ENCODE results near the gene MSRB1.

Gene MSRB1

DNA sequence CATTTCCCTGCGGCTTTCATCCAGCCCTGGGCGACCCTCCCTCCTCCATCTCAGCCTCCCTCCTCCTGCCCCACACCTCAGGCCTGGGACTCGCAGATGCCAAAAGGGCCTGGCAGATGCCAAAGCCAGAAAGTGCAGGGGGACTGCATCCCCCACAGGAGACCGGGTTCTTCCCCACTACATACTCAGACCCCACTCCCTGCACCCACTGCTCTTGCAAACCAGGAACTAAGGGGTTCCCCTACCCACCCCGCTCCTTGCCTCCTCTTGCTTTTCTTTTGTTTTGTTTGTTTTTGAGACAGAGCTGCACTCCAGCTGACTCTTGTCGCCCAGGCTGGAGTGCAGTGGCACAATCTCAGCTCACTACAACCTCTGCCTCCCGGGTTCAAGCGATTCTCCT lies 28.0 kb downstream of the MSRB1 start:
- Mint-ChIP-seq H3K4me3 (no peak overlapping the region), H3K4me1 (no peaks in the 10 kb centered on the region), H3K9me3 (no peaks in the 10 kb centered on the region), H3K27me3 (peaks cover 21% of the 10 kb centered on the region), H3K36me3 (no peaks in the 10 kb centered on the region), H3K27ac (no peak overlapping the region)
- ATAC-seq (ENCODE audit: low read depth) (no peak), DNase-seq (ENCODE audit: low spot score in 2 of 2) (no peak)

DNA sequence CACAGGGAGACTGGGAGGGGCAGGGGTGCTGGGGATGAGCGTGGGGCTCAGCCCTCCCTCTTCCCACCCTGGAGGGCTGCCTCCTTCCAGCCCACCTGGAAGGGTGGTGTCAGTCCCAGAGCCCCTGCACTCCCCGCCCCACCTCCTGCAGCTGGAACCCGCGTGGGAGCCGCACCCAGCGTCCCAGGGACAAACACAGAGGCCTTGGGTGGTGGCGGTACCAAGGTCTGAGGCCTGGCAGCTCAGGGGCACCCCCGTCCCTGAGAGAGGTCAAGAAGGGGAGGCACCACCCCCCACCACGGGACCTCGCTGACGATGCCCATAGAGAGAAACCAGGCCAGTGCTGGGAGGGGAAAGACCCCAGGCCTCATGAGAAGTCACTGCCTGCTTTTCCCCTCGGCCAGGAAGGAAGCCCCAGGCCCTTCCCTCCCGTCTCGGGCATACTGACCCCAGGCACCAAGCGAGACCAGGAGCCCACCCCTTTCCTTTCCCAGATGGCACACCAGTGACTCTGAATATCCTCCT lies 28.9 kb downstream of the MSRB1 start:
- DNase-seq (ENCODE audit: low spot score in 2 of 2) (no peak), ATAC-seq (ENCODE audit: low read depth) (no peak)
- H3K27me3 Mint-ChIP-seq, result peaks cover 21% of the 10 kb centered on the region

DNA sequence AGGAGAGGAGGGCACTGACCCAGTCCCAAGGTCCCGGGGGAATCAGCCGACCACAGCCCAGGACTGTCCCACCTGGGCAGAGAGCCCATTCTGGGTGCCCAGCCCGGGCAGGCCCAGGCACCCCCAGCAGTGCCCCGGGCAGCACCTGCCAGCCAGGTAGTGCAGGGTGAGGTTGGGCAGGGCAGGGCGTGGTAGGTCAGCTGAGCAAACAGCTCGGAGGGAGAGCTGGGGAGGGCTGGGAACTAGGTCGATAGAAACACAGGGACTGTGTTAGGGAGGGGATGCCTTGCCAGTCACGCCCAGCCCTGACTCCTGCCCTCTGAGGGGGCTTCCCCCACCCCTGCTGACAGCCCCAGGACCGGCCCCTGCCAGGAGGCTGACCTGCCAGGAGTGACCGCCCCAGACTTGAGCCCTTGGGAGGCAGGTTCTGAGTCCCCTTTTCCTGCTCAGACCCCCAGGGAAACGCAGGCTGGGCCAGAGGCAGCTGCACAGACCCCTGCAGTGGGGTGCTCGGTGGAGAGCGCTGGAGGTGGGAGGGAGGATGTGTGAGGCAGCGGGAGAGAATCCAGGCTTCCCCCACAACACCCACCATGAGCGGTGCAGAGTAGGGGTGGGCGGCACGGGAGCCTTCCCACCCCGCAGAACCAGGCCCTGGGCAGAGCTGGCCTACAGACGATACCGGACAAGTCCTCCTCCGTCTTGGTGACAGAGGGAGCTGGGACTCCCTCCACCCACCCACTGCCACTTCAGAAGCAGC lies 29.5 kb downstream of the MSRB1 start:
- no peak overlapping the region for H3K4me3 Mint-ChIP-seq
- DNase-seq (ENCODE audit: low spot score in 2 of 2) (no peak), ATAC-seq (ENCODE audit: low read depth) (no peak)
- H3K27me3 Mint-ChIP-seq, result peaks cover 25% of the 10 kb centered on the region
- H3K4me1 Mint-ChIP-seq, result no peaks in the 10 kb centered on the region
- H3K27ac Mint-ChIP-seq, result no peak overlapping the region
- H3K9me3 Mint-ChIP-seq, result no peaks in the 10 kb centered on the region
- H3K36me3 Mint-ChIP-seq, result no peaks in the 10 kb centered on the region

More for the DNA sequence above, 28.9 kb downstream of the MSRB1 start:
- no peak overlapping the region for H3K4me3 Mint-ChIP-seq
- no peak overlapping the region for H3K27ac Mint-ChIP-seq
- H3K36me3 Mint-ChIP-seq, result no peaks in the 10 kb centered on the region
- no peaks in the 10 kb centered on the region for H3K4me1 Mint-ChIP-seq
- H3K9me3 Mint-ChIP-seq, result no peaks in the 10 kb centered on the region

DNA sequence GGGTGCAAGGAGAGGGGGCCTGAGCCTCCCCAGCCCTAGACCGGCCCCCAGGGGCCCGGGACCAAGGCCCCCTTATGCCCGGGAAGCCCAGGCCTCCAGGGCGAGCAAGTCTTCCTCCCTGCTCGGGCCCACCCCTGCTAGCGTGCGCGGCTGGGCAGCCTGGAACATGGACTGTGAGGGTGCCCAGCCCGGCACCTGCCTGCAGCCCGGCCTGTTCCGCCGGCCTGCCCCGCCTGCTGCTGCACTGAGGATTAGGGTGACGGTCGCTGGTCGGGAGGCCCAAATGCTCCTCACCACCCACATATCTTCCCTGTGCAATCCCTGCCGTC lies 30.8 kb downstream of the MSRB1 start:
- H3K36me3 Mint-ChIP-seq, result no peaks in the 10 kb centered on the region
- H3K27me3 Mint-ChIP-seq, result peaks cover 27% of the 10 kb centered on the region
- no peak for DNase-seq (ENCODE audit: low spot score in 2 of 2)
- H3K4me3 Mint-ChIP-seq, result no peak overlapping the region
- H3K9me3 Mint-ChIP-seq, result no peaks in the 10 kb centered on the region
- no peaks in the 10 kb centered on the region for H3K4me1 Mint-ChIP-seq
- H3K27ac Mint-ChIP-seq, result no peak overlapping the region
- ATAC-seq (ENCODE audit: low read depth), result no peak

DNA sequence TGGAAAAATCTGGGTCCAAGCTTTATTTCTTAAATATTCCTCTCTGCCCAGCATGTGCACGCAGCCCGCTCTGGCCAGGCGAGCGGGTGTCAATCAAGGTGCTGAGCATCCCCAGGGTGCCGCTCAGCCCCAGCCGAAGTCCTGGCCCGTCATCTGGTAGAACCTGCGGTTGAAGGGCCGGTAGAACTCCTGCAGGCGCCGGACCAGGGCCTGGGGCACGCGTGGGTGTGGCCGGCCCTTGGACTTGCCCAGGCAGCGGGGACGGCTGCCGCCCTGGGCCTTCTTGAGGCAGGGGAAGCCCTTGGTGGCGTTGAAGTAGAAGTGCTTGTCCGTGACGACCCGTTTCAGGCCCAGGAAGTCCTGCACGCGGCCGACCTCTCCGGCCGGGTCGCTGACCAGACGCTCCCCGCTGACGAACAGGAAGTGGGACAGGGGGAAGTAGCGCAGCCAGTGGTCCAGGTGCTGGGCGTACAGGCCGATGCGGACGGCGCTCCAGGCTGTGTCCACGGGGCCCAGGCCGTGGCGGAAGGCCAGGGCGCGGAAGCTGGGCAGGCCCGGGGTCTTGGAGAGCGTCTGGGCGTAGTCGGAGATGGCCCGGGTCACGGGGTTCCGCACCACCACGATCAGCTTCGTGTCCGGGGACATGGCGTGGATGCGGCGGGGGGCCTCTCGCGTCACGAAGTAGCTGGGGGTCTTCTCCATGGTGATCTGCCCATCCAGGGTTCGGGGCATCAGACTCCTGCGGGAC lies 31.4 kb downstream of the MSRB1 start:
- H3K36me3 Mint-ChIP-seq, result no peaks in the 10 kb centered on the region
- no peaks in the 10 kb centered on the region for H3K4me1 Mint-ChIP-seq
- peaks cover 22% of the 10 kb centered on the region for H3K27me3 Mint-ChIP-seq
- no peak for DNase-seq (ENCODE audit: low spot score in 2 of 2)
- H3K4me3 Mint-ChIP-seq, result no peak overlapping the region
- H3K27ac Mint-ChIP-seq, result no peak overlapping the region
- no peak for ATAC-seq (ENCODE audit: low read depth)
- no peaks in the 10 kb centered on the region for H3K9me3 Mint-ChIP-seq

DNA sequence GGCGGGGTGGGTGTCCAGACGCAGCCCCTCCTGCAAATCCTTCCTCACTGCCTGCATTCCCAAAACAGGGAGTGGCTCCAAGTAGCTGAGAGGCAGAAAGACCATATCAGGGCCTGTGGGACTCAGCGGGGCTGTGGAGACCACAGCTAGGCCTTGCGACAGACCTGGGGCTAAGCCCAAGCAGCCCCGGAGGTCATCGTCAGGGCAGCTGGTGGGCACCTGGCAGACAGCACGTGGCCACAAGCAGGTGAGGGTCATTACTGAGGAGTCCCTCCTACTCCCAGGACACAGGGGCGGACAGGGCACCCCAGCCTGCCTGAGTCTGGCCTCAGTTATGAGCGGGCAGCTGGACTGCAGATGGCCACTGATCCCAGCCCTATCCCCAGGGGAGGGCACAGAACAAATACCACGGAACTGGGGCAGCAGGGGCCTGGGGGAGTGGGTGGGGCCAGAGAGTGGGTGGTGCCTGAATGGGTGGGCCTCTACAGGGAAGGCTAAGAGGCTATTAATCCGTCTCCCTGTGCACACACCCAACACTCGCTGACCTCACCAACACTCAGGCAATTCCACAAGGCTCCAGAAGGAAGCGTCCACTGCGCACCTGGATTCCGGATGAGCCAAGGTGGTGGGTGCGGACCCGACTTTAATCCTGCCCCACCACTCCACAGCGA lies 33.3 kb downstream of the MSRB1 start:
- DNase-seq (ENCODE audit: low spot score in 2 of 2) (peak in 1 of 2 donors; percentile 9), ATAC-seq (ENCODE audit: low read depth) (no peak)
- Mint-ChIP-seq H3K27me3 (peaks cover 11% of the 10 kb centered on the region), H3K9me3 (no peaks in the 10 kb centered on the region), H3K4me1 (no peaks in the 10 kb centered on the region), H3K4me3 (no peak overlapping the region), H3K36me3 (no peaks in the 10 kb centered on the region), H3K27ac (no peak overlapping the region)

DNA sequence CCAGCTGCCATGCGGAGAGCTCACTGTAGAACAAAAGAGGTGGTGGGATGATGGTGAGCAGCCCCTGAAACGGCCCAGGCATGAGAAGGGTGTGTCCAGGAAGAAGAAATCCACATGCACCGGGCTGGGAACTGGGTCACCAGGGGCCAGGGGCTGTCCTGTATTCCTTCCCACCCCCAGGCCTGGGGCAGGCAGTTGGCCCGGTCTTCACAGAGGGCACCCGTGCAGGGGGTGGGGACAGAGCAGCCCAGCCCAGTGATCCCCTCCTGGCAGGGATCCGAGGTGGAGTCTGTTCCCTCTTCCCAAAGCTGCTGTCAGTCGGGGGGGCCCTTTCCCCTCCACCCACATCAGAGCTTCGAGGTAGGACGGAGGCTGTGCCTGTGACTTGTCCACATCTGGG lies 34.0 kb downstream of the MSRB1 start:
- Mint-ChIP-seq H3K9me3 (no peaks in the 10 kb centered on the region), H3K36me3 (no peaks in the 10 kb centered on the region), H3K27ac (no peak overlapping the region), H3K27me3 (peaks cover 9% of the 10 kb centered on the region), H3K4me1 (no peaks in the 10 kb centered on the region), H3K4me3 (no peak overlapping the region)
- ATAC-seq (ENCODE audit: low read depth), result no peak
- DNase-seq (ENCODE audit: low spot score in 2 of 2), result no peak

DNA sequence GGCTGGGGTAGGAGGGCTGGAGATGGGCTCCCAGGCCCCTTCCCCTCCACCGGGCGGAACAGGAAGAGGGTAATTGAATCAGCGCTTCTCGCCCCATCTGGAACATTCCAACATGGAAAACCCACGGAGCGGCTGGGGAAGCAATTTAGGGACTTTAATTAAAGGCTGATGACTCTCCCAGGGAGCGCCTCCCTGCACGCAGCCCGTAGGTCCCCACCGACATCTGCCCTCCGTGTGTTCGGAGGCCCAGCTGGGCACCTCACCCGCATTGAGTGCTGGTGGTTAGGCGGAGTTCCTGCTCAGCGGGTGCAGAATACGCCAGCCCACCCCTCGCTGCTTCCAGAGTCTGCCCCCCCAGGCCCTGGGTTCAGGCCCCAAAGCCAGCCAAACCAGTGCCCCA lies 34.8 kb downstream of the MSRB1 start:
- Mint-ChIP-seq H3K9me3 (no peaks in the 10 kb centered on the region), H3K4me1 (no peaks in the 10 kb centered on the region), H3K4me3 (no peak overlapping the region), H3K27ac (no peak overlapping the region), H3K27me3 (peaks cover 9% of the 10 kb centered on the region), H3K36me3 (no peaks in the 10 kb centered on the region)
- DNase-seq (ENCODE audit: low spot score in 2 of 2) (peak in 1 of 2 donors; percentile 8), ATAC-seq (ENCODE audit: low read depth) (no peak)

DNA sequence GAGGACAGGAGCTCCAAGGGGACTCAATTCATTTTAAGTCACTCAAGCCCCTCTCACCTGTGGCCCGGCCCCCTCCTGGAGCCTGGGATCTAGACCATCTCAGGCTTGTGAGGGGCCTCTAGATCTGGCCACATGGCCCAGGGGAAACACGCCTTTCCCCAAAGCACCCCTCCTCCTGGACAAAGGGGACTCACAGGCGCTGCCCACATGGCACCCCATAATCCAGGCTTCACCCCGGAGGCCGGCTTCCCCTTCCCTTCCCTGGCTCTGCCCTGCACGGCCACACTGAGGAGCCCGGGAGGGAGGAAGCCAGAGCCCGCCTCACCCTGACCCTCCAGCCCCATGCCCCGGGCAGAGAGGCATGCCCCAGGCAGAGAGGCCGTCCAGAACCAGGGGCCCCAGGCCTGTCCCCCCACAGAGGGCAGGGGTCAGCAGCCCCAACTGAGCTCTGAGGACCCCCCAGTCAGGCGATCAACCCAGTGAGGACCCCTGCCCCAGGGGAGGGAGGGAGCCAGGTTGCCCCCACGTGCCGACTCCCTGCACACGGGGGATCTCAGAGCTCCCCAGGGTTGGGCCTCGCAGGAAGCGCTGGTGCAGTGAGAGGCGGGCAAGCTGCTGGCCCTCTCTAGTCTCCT lies 35.7 kb downstream of the MSRB1 start:
- H3K36me3 Mint-ChIP-seq, result no peaks in the 10 kb centered on the region
- DNase-seq (ENCODE audit: low spot score in 2 of 2), result no peak
- H3K4me3 Mint-ChIP-seq, result no peak overlapping the region
- H3K9me3 Mint-ChIP-seq, result no peaks in the 10 kb centered on the region
- H3K4me1 Mint-ChIP-seq, result no peaks in the 10 kb centered on the region
- H3K27ac Mint-ChIP-seq, result no peak overlapping the region
- peaks cover 11% of the 10 kb centered on the region for H3K27me3 Mint-ChIP-seq
- ATAC-seq (ENCODE audit: low read depth), result no peak

DNA sequence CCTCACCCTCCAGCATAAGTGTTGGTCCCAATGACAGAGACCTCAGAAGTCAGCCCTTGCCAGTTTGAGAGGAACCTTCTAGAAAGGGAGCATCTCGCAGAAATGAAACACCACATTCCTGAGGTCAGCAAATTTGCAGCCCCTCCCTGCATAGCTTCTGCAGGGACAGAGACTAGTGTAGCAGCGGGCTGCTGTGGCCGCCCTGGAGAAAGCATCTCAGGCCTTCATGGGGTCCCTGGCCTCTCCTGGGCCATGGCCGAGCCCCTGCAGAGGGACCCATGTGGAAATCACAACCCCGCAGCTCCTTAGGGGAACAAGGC lies 36.2 kb downstream of the MSRB1 start:
- peaks cover 11% of the 10 kb centered on the region for H3K27me3 Mint-ChIP-seq
- no peaks in the 10 kb centered on the region for H3K9me3 Mint-ChIP-seq
- H3K27ac Mint-ChIP-seq, result no peak overlapping the region
- ATAC-seq (ENCODE audit: low read depth) (no peak), DNase-seq (ENCODE audit: low spot score in 2 of 2) (peak in 1 of 2 donors; percentile 9)
- no peak overlapping the region for H3K4me3 Mint-ChIP-seq
- no peaks in the 10 kb centered on the region for H3K4me1 Mint-ChIP-seq
- H3K36me3 Mint-ChIP-seq, result no peaks in the 10 kb centered on the region

DNA sequence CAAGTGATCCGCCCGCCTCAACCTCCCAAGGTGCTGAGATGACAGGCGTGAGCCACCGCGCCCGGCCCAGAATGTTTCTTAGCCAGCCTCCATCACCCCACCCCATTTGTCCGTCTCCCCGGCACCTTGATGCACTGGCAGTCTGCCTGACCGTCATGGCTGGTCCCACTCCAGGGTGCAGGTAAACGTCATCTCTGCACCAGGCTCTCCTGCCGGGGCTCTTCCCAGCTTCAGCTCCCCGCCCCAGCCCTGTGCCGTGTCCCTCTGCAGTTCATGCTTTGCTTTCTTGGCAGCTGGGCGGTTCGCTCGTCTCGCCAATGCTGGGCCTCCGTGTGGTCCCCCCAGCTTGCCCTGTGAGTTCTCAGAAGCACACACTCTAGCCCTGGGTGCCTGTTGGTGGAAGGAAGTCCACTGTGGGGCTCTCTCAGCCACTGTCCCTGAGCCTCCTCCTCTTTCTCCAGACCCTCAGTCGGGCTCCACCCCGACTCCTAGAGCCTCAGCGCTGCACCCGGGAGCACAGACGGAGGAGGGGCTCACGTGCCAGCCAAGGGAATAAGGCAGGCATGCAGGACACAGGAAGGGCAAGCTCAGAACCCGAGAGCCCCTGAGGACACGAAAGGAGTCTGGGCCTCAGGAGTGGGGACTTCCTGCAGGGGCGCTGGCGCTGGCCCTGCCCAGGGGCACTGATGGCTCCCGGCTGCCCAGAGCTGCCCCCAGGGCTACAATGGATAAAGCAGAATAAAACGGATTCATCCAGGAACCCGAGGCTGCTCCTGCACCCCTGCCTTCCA lies 36.7 kb downstream of the MSRB1 start:
- ATAC-seq (ENCODE audit: low read depth) (no peak), DNase-seq (ENCODE audit: low spot score in 2 of 2) (no peak)
- no peak overlapping the region for H3K4me3 Mint-ChIP-seq
- H3K9me3 Mint-ChIP-seq, result no peaks in the 10 kb centered on the region
- no peak overlapping the region for H3K27ac Mint-ChIP-seq
- no peaks in the 10 kb centered on the region for H3K36me3 Mint-ChIP-seq
- peaks cover 11% of the 10 kb centered on the region for H3K27me3 Mint-ChIP-seq
- H3K4me1 Mint-ChIP-seq, result no peaks in the 10 kb centered on the region

DNA sequence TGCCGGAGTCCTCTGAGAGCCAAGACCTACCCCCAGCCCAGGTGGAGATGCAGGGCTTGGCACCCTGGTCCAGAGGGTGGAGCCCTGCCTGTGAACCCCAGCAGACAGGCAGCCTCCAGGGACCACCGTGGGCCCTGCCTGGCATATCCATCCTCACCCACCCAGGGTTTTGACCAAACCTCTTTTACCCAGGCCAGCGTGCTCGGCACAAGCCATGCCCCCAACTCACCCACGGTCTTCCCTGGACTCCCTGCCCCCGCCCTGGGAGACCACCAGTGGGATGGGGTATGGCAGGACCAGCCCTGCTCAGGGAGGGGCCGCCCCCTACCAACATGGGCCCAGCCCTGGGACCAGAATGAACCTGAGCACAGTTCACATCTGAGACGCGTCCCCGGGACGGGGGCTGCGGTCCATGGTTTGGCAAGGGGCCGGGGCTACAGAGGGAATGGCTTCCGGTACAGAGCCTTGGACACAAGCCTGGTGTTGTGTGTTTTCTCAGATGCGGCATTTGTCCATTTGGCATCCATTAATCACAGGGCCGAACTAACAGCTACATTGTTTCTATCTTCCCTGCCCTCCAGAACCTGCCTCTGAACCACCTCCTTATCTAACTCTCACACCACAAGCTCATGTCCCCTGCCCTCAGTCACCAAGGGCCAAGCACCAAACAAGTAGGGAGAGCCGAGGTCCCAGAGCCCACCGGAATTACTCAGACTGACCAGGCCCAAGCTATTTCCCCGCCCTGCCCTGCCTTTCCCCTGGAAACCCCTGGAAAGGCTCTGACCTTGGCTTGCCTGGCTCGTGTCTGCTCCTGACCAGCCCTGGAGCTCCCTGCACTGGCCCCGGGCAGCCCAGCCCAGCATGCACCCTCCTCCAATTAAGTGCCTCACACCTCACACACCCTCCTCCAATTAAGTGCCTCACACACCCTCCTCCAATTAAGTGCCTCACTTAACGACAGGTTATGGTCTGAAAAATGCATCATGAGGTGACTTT lies 38.9 kb downstream of the MSRB1 start:
- H3K27ac Mint-ChIP-seq, result no peak overlapping the region

DNA sequence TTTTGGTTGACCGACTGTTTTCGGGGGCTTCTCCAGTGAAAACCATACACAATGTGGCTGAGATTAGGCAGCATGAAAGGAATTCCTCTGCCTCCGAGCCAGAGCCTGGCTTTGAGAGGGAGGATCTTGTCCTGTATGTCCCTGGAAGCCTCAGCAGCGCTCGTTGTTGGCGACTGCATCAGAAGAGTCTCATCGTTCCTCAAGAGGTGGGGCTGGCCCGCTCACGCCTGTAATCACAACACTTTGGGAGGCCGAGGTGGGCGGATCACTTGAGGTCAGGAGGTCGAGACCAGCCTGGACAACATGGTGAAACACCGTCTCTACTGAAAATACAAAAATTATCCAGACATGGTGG lies 39.8 kb downstream of the MSRB1 start:
- Mint-ChIP-seq H3K27ac (no peak overlapping the region), H3K27me3 (peaks cover 7% of the 10 kb centered on the region), H3K36me3 (no peaks in the 10 kb centered on the region), H3K4me3 (no peak overlapping the region), H3K4me1 (no peaks in the 10 kb centered on the region), H3K9me3 (no peaks in the 10 kb centered on the region)
- no peak for DNase-seq (ENCODE audit: low spot score in 2 of 2)
- no peak for ATAC-seq (ENCODE audit: low read depth)

More for the DNA sequence above, 38.9 kb downstream of the MSRB1 start:
- H3K4me3 Mint-ChIP-seq, result no peak overlapping the region
- no peaks in the 10 kb centered on the region for H3K9me3 Mint-ChIP-seq
- ATAC-seq (ENCODE audit: low read depth) (no peak), DNase-seq (ENCODE audit: low spot score in 2 of 2) (peak in 1 of 2 donors; percentile 8)
- H3K36me3 Mint-ChIP-seq, result no peaks in the 10 kb centered on the region
- no peaks in the 10 kb centered on the region for H3K4me1 Mint-ChIP-seq
- H3K27me3 Mint-ChIP-seq, result peaks cover 12% of the 10 kb centered on the region

All from memory B cell (primary cell).